GM12878 (cell line): ENCODE results near the gene CAB39. TPM values are rescaled to one million over a fixed set of nuclear protein-coding genes. Genes with fewer than 3 reads are reported as not detected.

Experiments
- ATAC-seq: fragments of 200-7000 bp; cut with Tn5 transposase; 3 replicates; pipeline ENCODE4 v1.9.1; 2020; ENCODE audit warnings: mild to moderate bottlenecking, moderate library complexity
- BruUV-seq: library from RNA; stranded (reverse); fragments of 400-500 nt; replicated peaks from 2 replicates; lab custom pipeline; 2021; lab: Mats Ljungman, UMichigan
- CTCF ChIA-PET: fragments of 300-600 bp; sonication (Branson Sonifier 250); formaldehyde crosslinking; extraction: SDS; loops from one replicate; lab custom pipeline; 2021; ENCODE audit warnings: inconsistent platforms; lab: Yijun Ruan, JAX
- POLR2A ChIA-PET: fragments of 350-600 bp; formaldehyde crosslinking; extraction: SDS; loops from one replicate; lab custom pipeline; 2021; ENCODE audit warnings: inconsistent platforms; lab: Charles Lee
- RAD21 ChIA-PET: fragments of 300-600 bp; sonication (Branson Sonifier 250); formaldehyde crosslinking; loops from one replicate; lab custom pipeline; 2023; ENCODE audit warnings: antibody characterized with exemption; ENCODE audit not compliant: unreplicated experiment; lab: Charles Lee
- SMC1A ChIA-PET: fragments of 300-600 bp; sonication (Branson Sonifier 250); formaldehyde crosslinking; loops from one replicate; lab custom pipeline; 2023; ENCODE audit not compliant: unreplicated experiment, uncharacterized antibody; lab: Charles Lee
- DNase-seq: peaks from one replicate; pipeline ENCODE4 v3.0.0-alpha.2; 2011; ENCODE audit warnings: low read depth, low spot score
- FAIRE-seq: peaks from 3 replicates; lab custom pipeline; 2011; peaks lifted over from hg19 to GRCh38; lab: Jason Lieb, UNC
- H2AFZ ChIP-seq: 2 replicates; pipeline ENCODE4 v1.6.0; 2011; ENCODE audit warnings: low read depth, low read length, control low read depth; ENCODE audit not compliant: control insufficient read depth
- H3K27ac ChIP-seq: 2 replicates; pipeline ENCODE4 v1.5.1; 2011; ENCODE audit warnings: control low read depth; ENCODE audit not compliant: control insufficient read depth, insufficient read depth
- H3K27me3 ChIP-seq, 2 experiments: replicated peaks in 1 of 2; 2 replicates each; pipeline versions ENCODE4 v1.6.0 to v1.6.1; 2011; ENCODE audit warnings: low read length in 1 of 2; ENCODE audit not compliant: control insufficient read depth in 2 of 2, insufficient read depth in 2 of 2
- H3K36me3 ChIP-seq, 2 experiments: 2 replicates each; pipeline ENCODE4 v1.5.1; 2011; ENCODE audit warnings: low read length in 1 of 2; ENCODE audit not compliant: control insufficient read depth in 2 of 2, insufficient read depth in 2 of 2
- H3K4me1 ChIP-seq: 2 replicates; pipeline ENCODE4 v1.6.1; 2011; ENCODE audit warnings: mild to moderate bottlenecking, low read length, moderate library complexity, mixed read lengths; ENCODE audit not compliant: control insufficient read depth, insufficient read depth
- H3K4me2 ChIP-seq: 2 replicates; pipeline ENCODE4 v1.6.0; 2011; ENCODE audit warnings: control low read depth; ENCODE audit not compliant: control insufficient read depth, insufficient read depth
- H3K4me3 ChIP-seq: fragments of 200-600 bp; sonication (generic); 2 replicates; pipeline ENCODE4 v1.5.1; 2016
- H3K79me2 ChIP-seq: 2 replicates; pipeline ENCODE4 v1.6.0; 2011; ENCODE audit warnings: low read length; ENCODE audit not compliant: control insufficient read depth, insufficient read depth
- H3K9ac ChIP-seq: 2 replicates; pipeline ENCODE4 v1.8.0; 2011; ENCODE audit warnings: low read length, control low read depth, mixed read lengths; ENCODE audit not compliant: control insufficient read depth, insufficient read depth
- H3K9me3 ChIP-seq: replicated peaks from 3 replicates; pipeline ENCODE4 v1.5.1; 2011; ENCODE audit warnings: mild to moderate bottlenecking, low read length; ENCODE audit not compliant: control insufficient read depth, insufficient read depth
- H4K20me1 ChIP-seq: 2 replicates; pipeline ENCODE4 v1.6.0; 2011; ENCODE audit not compliant: control insufficient read depth, insufficient read depth
- GATAD2B ChIP-seq: fragments of 450-650 bp; conservative IDR thresholded peaks from 2 replicates; pipeline ENCODE4 v1.6.1; 2017; ENCODE audit warnings: low read depth, mild to moderate bottlenecking, moderate library complexity
- IKZF1 ChIP-seq: fragments of 450-650 bp; conservative IDR thresholded peaks from 2 replicates; pipeline ENCODE4 v1.6.1; 2017; ENCODE audit warnings: antibody characterized with exemption, mild to moderate bottlenecking
- WRNIP1 ChIP-seq: IDR thresholded peaks from 2 replicates; pipeline ENCODE4 v1.6.1; 2011; ENCODE audit warnings: low read depth, low read length, improper control_type of control experiment, borderline replicate concordance
- ZBED1 ChIP-seq: IDR thresholded peaks from 2 replicates; pipeline ENCODE4 v1.6.1; 2016; ENCODE audit warnings: borderline replicate concordance
- WGBS: methylation state at CpG from one replicate; pipeline ENCODE4 v1.1.6; 2016; ENCODE audit warnings: low lambda C conversion rate; ENCODE audit not compliant: insufficient replicate concordance, insufficient coverage; ENCODE audit errors: missing lambda C conversion rate; 5-methylcytosine and 5-hydroxymethylcytosine counted together
- in situ Hi-C: fragments of 300-500 bp; cut with MboI; formaldehyde crosslinking; loops from 9 replicates; pipeline ENCODE4 v1.14.3; 2018; ENCODE audit warnings: mixed read lengths
- intact Hi-C: fragments of 100-400 bp; cut with micrococcal nuclease; formaldehyde crosslinking; loops from one replicate; pipeline ENCODE4 v1.14.2; 2022; ENCODE audit not compliant: unreplicated experiment
- polyA plus RNA-seq, 11 experiments: library from polyadenylated mRNA; depleted of rRNA in 4 of 11; unstranded in 6 of 11; stranded (reverse) in 5 of 11; fragments of >200 nt; fragmentation: Nextera tagmentation in 4 of 11; fragmentation: Illumina TruSeq in 1 of 11; extraction: Ambion mirVana in 4 of 11; extraction: Trizol in 1 of 11; gene quantifications; 1 replicate in 1 of 11; 2 replicates in 10 of 11; pipeline versions ENCODE4 v1.2.1 to v1.2.3, GENCODE V29; 2011 to 2016; ENCODE audit warnings: inconsistent platforms in 2 of 11, missing spikeins in 2 of 11, low read depth in 1 of 11
- total RNA-seq, 4 experiments: library from RNA; depleted of rRNA in 3 of 4; stranded (reverse); fragments of >200 nt in 3 of 4; fragmentation: Illumina TruSeq in 1 of 4; extraction: Trizol in 1 of 4; gene quantifications; 2 replicates each; pipeline versions ENCODE4 v1.2.1 to v1.2.3, GENCODE V29; 2013 to 2021
- TF ChIP-seq, protein P1 (sequence below): fragments of 450-650 bp; formaldehyde crosslinking; IDR thresholded peaks from 2 replicates; pipeline ENCODE4 v1.5.0; 2022; ENCODE audit warnings: mild to moderate bottlenecking, missing genetic modification characterization

The CAB39 gene
- total and polyA plus RNA-seq, 10 of the 15 experiments (the other 5 are each of a cell fraction or from before 2014, with no cell fraction given) = 13.3 to 129 (median 62.9) TPM

DNA sequence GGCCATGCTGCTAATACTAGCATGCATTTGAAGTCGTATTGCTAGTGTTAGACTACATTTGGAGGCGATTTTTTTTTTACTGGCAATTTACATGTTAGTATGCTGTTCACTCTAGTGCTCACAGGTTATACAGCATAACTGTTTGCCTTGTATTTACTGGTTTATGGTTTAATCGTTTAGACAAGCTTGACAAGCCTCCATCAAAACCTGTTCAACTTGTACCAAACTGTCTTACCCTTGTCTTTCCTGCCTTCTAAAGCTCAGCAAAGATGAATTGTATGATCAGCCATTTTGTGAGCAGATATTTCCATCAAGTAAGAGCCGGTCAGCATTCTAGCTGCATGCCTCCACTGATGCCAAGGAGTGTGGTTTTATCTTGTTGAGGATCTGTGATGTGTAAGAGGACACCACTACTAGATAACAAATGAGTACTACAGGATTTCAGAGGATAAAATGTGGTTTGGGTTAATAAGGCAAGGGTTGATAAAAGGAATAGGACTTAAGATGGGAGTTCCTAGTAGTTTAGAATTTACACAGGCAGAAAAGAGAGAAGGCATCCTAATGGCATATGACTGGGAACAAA, 83.7 kb downstream of the CAB39 start:
- Histone ChIP-seq H3K27ac (no peak overlapping the region), H3K4me2 (no peak overlapping the region), H3K9ac (no peak overlapping the region), H3K79me2 (peaks cover 8% of the 10 kb centered on the region), H2AFZ (no peak overlapping the region), H3K27me3 (no peaks in the 10 kb centered on the region), H3K36me3 (peaks cover 21 to 41% of the 10 kb centered on the region in 2 experiments), H3K9me3 (peaks cover 1% of the 10 kb centered on the region; the same call in 2 of the 3 replicates)
- in situ Hi-C loops (no loop called here), intact Hi-C loops (loop anchor here (2.0 to 10.0 kb wide), 4 partner anchors 18 to 792 kb away; no protein-coding TSS in a partner anchor)
- FAIRE-seq (no peak), DNase-seq (no peak)
- RAD21 ChIA-PET = interaction anchor here (0.7 to 3.9 kb wide), 13 partner anchors 9 to 594 kb away, joined by 3 to 49 read pairs (median 7); no protein-coding TSS in a partner anchor
- WGBS = 63% methylated on average over 4 of the region's 4 CpGs
- SMC1A ChIA-PET = interaction anchor here (0.8 to 3.6 kb wide), 19 partner anchors 8 to 788 kb away, joined by 3 to 40 read pairs (median 4); partner anchors contain the start of gene CAB39
- BruUV-seq = no TSS peak
- CTCF ChIA-PET = interaction anchor here (1.5 to 3.9 kb wide), 9 partner anchors 9 to 185 kb away, joined by 5 to 56 read pairs (median 21); no protein-coding TSS in a partner anchor
- no peak for TF ChIP-seq GATAD2B
- no peak for TF ChIP-seq ZBED1
- TF ChIP-seq WRNIP1 = no peak
- TF ChIP-seq, protein P1, sequence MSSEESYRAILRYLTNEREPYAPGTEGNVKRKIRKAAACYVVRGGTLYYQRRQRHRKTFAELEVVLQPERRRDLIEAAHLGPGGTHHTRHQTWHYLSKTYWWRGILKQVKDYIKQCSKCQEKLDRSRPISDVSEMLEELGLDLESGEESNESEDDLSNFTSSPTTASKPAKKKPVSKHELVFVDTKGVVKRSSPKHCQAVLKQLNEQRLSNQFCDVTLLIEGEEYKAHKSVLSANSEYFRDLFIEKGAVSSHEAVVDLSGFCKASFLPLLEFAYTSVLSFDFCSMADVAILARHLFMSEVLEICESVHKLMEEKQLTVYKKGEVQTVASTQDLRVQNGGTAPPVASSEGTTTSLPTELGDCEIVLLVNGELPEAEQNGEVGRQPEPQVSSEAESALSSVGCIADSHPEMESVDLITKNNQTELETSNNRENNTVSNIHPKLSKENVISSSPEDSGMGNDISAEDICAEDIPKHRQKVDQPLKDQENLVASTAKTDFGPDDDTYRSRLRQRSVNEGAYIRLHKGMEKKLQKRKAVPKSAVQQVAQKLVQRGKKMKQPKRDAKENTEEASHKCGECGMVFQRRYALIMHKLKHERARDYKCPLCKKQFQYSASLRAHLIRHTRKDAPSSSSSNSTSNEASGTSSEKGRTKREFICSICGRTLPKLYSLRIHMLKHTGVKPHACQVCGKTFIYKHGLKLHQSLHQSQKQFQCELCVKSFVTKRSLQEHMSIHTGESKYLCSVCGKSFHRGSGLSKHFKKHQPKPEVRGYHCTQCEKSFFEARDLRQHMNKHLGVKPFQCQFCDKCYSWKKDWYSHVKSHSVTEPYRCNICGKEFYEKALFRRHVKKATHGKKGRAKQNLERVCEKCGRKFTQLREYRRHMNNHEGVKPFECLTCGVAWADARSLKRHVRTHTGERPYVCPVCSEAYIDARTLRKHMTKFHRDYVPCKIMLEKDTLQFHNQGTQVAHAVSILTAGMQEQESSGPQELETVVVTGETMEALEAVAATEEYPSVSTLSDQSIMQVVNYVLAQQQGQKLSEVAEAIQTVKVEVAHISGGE (CRISPR knock-in tag) = no peak
- no peak for TF ChIP-seq IKZF1
- TF ChIP-seq, all 136 proteins: peak for 0
- POLR2A ChIA-PET = no interaction called here
- ATAC-seq = no peak
- Histone ChIP-seq H4K20me1 (no peaks in the 10 kb centered on the region), H3K4me1 (peaks cover 17% of the 10 kb centered on the region), H3K4me3 (no peak overlapping the region)
